Tongue (tissue), 2 donors: ENCODE results near the gene TJP2. TPM values are rescaled to one million over a fixed set of nuclear protein-coding genes. Genes with fewer than 3 reads are reported as not detected.

Source experiments
- DNase-seq: peaks from one replicate; pipeline ENCODE4 v3.0.0-alpha.2; 2015
- total RNA-seq: library from RNA; depleted of rRNA; stranded (reverse); fragments of >200 nt; gene quantifications from one replicate; pipeline ENCODE4 v1.2.3, GENCODE V29; 2014

Gene TJP2
- total RNA-seq, 1 donor from 2014 or later, result 46.3 TPM

- no peak for DNase-seq
Measured at GRCh38 chr9:69192214-69192613, 18.1 kb downstream of the TJP2 start.

GRCh38 chr9:69193685-69194032 is 19.6 kb downstream of the TJP2 start:
- DNase-seq, result no peak

- DNase-seq, result no peak
Measured at GRCh38 chr9:69194702-69195418, 20.8 kb downstream of the TJP2 start.

GRCh38 chr9:69195668-69196067 is 21.6 kb downstream of the TJP2 start:
- DNase-seq, result no peak

- DNase-seq, result no peak
Measured at GRCh38 chr9:69197687-69198086, 23.6 kb downstream of the TJP2 start.

- DNase-seq, result no peak
Measured at GRCh38 chr9:69198521-69199220, 24.6 kb downstream of the TJP2 start.

- no peak for DNase-seq
Measured at GRCh38 chr9:69199769-69200470, 25.8 kb downstream of the TJP2 start.

- DNase-seq, result no peak
Measured at GRCh38 chr9:69202556-69202955, 28.5 kb downstream of the TJP2 start.

- DNase-seq, result no peak
Measured at GRCh38 chr9:69204326-69204725, 30.2 kb downstream of the TJP2 start.

GRCh38 chr9:69204849-69205248 is 30.8 kb downstream of the TJP2 start:
- DNase-seq, result no peak

- no peak for DNase-seq
Measured at GRCh38 chr9:69206047-69206446, 32.0 kb downstream of the TJP2 start.

- no peak for DNase-seq
Measured at GRCh38 chr9:69207503-69207902, 33.4 kb downstream of the TJP2 start.

- DNase-seq, result no peak
Measured at GRCh38 chr9:69211424-69212036, 37.5 kb downstream of the TJP2 start.

GRCh38 chr9:69213647-69214046 is 39.6 kb downstream of the TJP2 start:
- DNase-seq, result peak; percentile 33

GRCh38 chr9:69214939-69215338 is 40.9 kb downstream of the TJP2 start:
- no peak for DNase-seq

- no peak for DNase-seq
Measured at GRCh38 chr9:69215774-69216485, 41.9 kb downstream of the TJP2 start.

- DNase-seq, result no peak
Measured at GRCh38 chr9:69218166-69218565, 44.1 kb downstream of the TJP2 start.

- DNase-seq, result no peak
Measured at GRCh38 chr9:69221036-69221435, 47.0 kb downstream of the TJP2 start.

- no peak for DNase-seq
Measured at GRCh38 chr9:69222970-69223369, 48.9 kb downstream of the TJP2 start.

GRCh38 chr9:69223605-69224004 is 49.5 kb downstream of the TJP2 start:
- DNase-seq, result peak; percentile 50

- DNase-seq, result no peak
Measured at GRCh38 chr9:69229367-69229766, 55.3 kb downstream of the TJP2 start.

GRCh38 chr9:69232135-69232534 is 58.1 kb downstream of the TJP2 start:
- DNase-seq, result no peak
